ENCODE results near the gene CACFD1. TPM values are rescaled to one million over a fixed set of nuclear protein-coding genes. Genes with fewer than 3 reads are reported as not detected.

CACFD1 gene
- total RNA-seq, 1 experiment from 2014 or later = 7.5 TPM

DNA sequence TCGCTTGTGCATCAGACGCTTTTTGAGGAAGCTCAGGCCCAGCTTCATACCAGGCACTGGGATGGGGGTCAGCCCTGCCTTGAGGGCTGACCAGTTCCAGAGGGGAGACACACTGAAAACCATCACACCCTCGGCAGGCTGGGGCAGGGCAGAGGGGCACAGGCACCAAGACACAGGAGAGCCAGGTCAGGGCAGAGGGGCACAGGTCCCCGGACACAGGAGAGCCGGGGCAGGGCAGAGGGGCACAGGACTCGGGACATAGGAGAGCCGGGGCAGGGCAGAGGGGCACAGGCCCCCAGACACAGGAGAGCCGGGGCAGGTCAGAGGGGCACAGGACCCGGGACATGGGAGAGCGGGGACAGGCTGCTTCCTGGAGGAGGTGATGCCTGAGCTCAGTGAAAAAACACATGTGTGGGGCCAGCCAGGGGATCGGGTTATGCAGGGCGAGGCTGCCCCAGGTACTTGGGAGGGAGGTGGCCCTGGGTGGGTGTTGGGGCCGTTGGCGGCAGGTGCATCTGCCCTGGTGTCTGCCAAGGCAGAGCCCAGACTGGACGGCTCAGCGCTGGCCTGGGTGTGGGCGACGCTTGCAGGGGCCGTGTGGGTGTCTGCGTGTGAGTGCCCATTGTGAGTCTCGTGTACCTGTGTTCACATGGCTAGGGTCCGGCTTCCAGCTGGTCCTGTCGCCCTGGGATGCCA, 34.2 kb downstream of the CACFD1 start:
- ChIA-PET POLR2A (ENCODE audit: unreplicated experiment) (no interaction called here), CTCF (no interaction called here)
- TF ChIP-seq EZH2 (IDR thresholded peaks at IDR 0.05; ENCODE audit: low read length, unreplicated experiment) (no peak), EZH2phosphoT487 (IDR thresholded peaks at IDR 0.05; ENCODE audit: borderline replicate concordance, low read length) (no peak)
- TF ChIP-seq, protein P1, sequence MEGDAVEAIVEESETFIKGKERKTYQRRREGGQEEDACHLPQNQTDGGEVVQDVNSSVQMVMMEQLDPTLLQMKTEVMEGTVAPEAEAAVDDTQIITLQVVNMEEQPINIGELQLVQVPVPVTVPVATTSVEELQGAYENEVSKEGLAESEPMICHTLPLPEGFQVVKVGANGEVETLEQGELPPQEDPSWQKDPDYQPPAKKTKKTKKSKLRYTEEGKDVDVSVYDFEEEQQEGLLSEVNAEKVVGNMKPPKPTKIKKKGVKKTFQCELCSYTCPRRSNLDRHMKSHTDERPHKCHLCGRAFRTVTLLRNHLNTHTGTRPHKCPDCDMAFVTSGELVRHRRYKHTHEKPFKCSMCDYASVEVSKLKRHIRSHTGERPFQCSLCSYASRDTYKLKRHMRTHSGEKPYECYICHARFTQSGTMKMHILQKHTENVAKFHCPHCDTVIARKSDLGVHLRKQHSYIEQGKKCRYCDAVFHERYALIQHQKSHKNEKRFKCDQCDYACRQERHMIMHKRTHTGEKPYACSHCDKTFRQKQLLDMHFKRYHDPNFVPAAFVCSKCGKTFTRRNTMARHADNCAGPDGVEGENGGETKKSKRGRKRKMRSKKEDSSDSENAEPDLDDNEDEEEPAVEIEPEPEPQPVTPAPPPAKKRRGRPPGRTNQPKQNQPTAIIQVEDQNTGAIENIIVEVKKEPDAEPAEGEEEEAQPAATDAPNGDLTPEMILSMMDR (conservative IDR thresholded peaks at IDR 0.05; ENCODE audit: low read depth, low read length) = no peak
- no peaks in the 10 kb centered on the region for H3K79me2 ChIP-seq (ENCODE audit: low read length)
- H3F3A ChIP-seq (ENCODE audit: low read length, unreplicated experiment) = no peaks in the 10 kb centered on the region
- no peaks in the 10 kb centered on the region for H3K27me3 ChIP-seq (ENCODE audit: low read length)
- H2AFZ ChIP-seq (ENCODE audit: low read length) = no peak overlapping the region
- no peak overlapping the region for H3K4me3 ChIP-seq (ENCODE audit: low read length)
- DNase-seq (no peak), ATAC-seq (no peak)
- no peak overlapping the region for H3K27ac ChIP-seq (ENCODE audit: low read length)
- no peak overlapping the region for H3K4me2 ChIP-seq (ENCODE audit: low read length)
- H3K9ac ChIP-seq (ENCODE audit: low read length) = no peak overlapping the region
- intact Hi-C loops (cut with micrococcal nuclease) = no loop called here
- H4K20me1 ChIP-seq (ENCODE audit: low read length) = no peaks in the 10 kb centered on the region
- no peaks in the 10 kb centered on the region for H3K4me1 ChIP-seq (ENCODE audit: insufficient read depth, low read length)
- no TSS peak for BruUV-seq (replicated peaks)
- no peaks in the 10 kb centered on the region for H3K9me3 ChIP-seq (ENCODE audit: low read length)
- H3K36me3 ChIP-seq (ENCODE audit: low read depth, low read length) = no peaks in the 10 kb centered on the region
- H3K9me2 ChIP-seq (replicated peaks; ENCODE audit: low read length) = no peaks in the 10 kb centered on the region

GRCh38 chr9:133494636-133495326, 35.0 kb downstream of the CACFD1 start:
- CTCF ChIA-PET = no interaction called here
- no peaks in the 10 kb centered on the region for H3K36me3 ChIP-seq (ENCODE audit: low read depth, low read length)
- H3K27me3 ChIP-seq (ENCODE audit: low read length) = no peaks in the 10 kb centered on the region
- H3K27ac ChIP-seq (ENCODE audit: low read length) = no peak overlapping the region
- no peaks in the 10 kb centered on the region for H3K4me1 ChIP-seq (ENCODE audit: insufficient read depth, low read length)
- H4K20me1 ChIP-seq (ENCODE audit: low read length) = no peaks in the 10 kb centered on the region
- H3K9me2 ChIP-seq (replicated peaks; ENCODE audit: low read length) = no peaks in the 10 kb centered on the region
- H3K4me3 ChIP-seq (ENCODE audit: low read length) = no peak overlapping the region
- POLR2A ChIA-PET (ENCODE audit: unreplicated experiment) = no interaction called here
- H3F3A ChIP-seq (ENCODE audit: low read length, unreplicated experiment) = no peaks in the 10 kb centered on the region
- TF ChIP-seq EZH2phosphoT487 (IDR thresholded peaks at IDR 0.05; ENCODE audit: borderline replicate concordance, low read length) (no peak), EZH2 (IDR thresholded peaks at IDR 0.05; ENCODE audit: low read length, unreplicated experiment) (no peak)
- TF ChIP-seq, protein P1 (conservative IDR thresholded peaks at IDR 0.05; ENCODE audit: low read depth, low read length) = no peak
- intact Hi-C loops (cut with micrococcal nuclease) = no loop called here
- no peaks in the 10 kb centered on the region for H3K9me3 ChIP-seq (ENCODE audit: low read length)
- no peaks in the 10 kb centered on the region for H3K79me2 ChIP-seq (ENCODE audit: low read length)
- ATAC-seq (no peak), DNase-seq (no peak)
- BruUV-seq (replicated peaks) = no TSS peak
- no peak overlapping the region for H3K9ac ChIP-seq (ENCODE audit: low read length)
- no peak overlapping the region for H2AFZ ChIP-seq (ENCODE audit: low read length)
- H3K4me2 ChIP-seq (ENCODE audit: low read length) = no peak overlapping the region
